GM19463 (cell line): ENCODE results near the gene DPYSL4.

Source experiments
- ATAC-seq: cut with Tn5 transposase; IDR thresholded peaks from one replicate; pipeline ENCODE4 v1.9.1; 2021; ENCODE audit warnings: mild to moderate bottlenecking, moderate library complexity; ENCODE audit not compliant: unreplicated experiment

DPYSL4 gene

GRCh38 chr10:132162590-132163277, 24.0 kb upstream of the DPYSL4 start:
- no peak for ATAC-seq

DNA sequence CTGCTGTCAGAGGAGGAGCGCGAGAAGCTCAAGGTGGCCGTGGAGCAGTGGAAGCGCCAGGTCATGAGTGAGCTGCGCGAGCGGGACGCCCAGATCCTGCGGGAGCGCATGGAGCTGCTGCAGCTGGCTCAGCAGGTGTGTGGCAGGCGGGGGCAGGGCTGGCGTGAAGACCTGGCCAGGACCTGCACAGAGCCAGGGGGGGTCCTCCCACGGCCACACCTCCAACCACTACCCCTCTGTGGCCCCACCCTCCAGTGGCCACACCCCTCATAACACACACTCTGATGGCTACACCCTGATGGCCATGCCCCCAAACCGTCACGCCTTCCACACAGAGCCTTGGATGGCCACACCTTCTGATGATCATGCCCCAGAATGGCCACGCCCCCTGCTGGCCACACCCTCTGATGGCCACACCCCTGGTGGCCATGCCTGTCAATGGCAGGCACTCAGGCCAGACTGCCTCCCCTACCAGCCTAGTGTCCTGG, 23.4 kb upstream of the DPYSL4 start:
- ATAC-seq: peak; percentile 60

DNA sequence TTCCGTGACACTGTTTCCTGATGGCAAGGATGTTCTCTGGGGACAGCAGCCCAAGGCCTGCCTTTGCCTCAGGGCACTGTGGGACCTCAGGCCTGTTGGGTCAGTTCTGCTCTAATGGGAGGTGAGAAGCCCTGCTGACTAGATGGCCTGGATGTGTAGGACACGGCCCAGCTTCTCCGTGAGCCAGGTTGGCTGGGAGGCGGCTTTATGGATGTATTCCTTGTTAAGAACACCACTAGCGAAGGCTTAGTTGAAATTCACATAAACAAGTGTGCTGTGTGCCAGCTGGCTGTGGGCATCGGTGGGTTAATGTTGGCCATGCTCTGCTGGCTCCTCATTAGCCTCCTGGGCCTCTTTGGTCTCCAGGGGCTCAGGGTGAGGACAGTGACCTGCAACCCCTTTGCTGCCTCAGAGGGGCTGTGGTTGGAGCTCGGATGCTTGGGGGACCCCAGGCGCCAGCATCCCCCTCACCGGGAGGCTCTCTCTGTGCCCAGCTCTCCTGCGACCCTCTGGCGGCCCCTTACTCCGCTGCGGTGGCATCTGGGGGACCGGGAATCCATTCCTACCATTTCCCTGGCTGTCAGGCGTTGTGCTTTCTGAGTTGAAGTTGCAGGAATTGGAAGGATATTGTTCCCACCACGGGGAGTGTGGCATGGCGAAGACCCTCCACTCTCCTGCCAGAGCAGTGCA, 22.8 kb upstream of the DPYSL4 start:
- no peak for ATAC-seq

DNA sequence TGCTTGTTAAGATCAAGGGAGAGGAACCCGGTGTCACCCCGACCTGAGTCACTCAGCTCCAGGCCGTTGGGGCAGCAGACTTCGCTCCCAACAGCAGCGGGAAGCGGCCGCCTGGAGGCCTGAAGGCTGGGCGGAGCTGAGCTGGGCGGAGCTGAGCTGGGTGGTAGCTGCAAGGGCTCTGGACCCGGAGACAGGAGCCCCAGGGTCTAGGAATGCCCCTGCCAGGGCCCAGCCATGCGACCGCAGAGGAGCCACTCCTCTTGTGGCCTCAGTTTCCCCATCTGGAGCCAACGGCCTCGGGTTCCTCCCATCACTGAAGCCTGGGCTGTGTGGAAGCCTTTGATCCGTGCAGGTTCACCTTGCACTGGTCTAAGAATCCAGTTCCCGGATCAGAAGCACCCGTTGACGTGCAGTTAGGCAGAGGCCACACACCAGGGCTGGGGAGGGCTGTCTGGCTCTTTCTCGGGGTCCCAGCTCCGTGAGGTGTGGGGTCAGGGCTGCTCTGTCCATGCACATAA, 21.9 kb upstream of the DPYSL4 start:
- no peak for ATAC-seq

DNA sequence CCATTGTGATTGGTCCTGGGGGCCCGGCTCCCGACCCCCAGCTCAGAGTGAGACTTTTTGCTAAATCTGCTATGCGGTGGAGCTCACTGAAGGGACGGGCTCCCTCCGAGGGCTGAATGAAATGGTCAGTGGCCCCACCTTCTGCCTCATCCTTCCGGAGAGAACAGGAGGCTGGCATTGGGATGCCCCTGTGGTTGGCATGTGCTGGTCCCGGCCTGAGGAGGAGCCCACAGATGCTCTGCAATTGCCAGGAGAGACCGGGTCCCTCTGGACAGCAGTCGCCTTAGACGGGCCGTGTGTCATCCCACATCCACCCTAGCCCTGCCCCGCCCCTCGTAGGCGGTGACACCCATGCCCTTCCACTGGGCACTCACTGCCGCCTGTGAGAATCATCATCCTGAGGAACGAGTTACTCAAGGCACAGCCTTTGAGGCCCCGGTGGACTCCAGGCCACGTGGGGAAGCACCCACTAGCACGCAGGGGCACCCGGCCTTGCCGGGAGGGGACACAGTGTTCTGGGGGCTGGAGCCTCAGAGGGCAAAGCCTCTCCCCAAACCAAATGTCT, 21.2 kb upstream of the DPYSL4 start:
- no peak for ATAC-seq

GRCh38 chr10:132166216-132166950, 20.4 kb upstream of the DPYSL4 start:
- ATAC-seq: no peak

- ATAC-seq: no peak
Measured at GRCh38 chr10:132167041-132167674, 19.6 kb upstream of the DPYSL4 start.

- ATAC-seq: no peak
Measured at GRCh38 chr10:132167976-132168375, 18.8 kb upstream of the DPYSL4 start.

- ATAC-seq: no peak
Measured at GRCh38 chr10:132168571-132169030, 18.1 kb upstream of the DPYSL4 start.

DNA sequence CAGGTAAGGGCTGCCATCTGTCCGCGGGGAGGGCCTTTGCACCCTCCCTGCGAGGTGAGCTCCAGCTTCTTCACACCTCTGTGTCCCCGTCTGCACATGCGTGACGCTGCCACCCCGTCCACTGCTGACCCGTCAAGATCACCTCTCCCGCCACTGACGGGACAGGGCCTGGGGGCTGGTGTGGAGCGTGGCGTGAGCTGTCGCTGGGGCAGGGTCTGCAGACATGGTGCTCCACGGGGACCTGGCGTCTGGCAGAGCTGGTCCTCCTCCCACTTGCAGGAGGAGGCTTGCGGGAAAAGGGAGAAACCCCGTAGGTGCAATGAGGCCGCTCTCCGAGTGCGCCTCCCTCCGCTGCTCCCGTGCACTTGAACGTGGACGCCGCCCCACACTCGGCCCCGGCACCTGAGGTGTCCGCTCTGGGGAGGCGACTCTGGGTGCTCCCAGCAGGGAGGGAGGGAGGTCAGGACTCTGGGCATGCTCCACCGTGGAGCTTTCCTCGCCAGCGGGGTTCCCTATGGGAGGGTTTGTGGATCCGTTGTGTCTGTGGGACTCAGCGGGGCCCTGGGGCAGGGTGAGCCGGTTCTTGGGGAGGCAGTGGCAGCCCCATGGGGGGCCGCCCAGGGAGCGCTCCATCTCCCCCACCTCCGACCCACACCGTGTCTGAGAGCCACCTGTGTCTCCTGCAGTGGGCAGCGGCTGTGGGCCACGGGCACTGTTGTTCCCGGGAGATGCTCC, 17.6 kb upstream of the DPYSL4 start:
- no peak for ATAC-seq

DNA sequence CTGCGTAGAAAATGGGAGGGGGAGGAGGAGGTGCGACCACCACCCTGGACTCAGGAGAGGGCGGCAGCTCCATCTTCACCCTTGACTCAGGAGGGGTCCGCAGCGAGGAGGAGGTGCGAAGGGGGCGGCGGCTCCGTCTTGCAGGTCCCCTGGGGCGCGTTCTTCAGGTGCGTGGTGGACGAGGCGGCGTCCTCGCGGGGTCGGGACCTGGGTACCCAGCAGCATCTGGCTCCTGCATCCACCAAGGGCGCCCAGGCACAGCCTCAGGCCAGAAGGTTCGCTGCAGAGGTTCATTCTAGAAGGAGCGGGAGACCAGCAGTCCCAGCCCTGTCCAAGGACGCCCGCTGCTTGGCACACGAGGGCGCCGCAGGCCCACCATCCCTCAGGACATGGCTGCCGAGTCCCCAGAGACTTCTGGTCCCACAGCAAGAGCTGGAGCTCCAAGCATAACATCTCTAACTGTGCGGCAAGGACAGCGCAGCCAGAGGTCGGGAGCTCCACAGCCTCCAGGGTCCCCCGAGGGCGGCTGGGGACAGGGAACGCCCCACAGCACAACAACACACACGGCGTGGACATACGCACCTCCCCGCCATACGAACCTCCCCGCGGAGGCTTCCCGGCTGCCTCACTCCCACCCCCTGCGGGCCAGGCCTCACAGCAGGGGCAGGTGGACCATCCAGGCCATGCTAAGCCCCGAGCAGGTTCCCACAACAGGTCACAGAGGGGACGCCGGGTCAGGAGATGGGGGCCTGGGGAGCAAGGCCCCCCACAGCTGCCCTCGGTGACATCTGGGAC, 16.8 kb upstream of the DPYSL4 start:
- ATAC-seq: no peak

DNA sequence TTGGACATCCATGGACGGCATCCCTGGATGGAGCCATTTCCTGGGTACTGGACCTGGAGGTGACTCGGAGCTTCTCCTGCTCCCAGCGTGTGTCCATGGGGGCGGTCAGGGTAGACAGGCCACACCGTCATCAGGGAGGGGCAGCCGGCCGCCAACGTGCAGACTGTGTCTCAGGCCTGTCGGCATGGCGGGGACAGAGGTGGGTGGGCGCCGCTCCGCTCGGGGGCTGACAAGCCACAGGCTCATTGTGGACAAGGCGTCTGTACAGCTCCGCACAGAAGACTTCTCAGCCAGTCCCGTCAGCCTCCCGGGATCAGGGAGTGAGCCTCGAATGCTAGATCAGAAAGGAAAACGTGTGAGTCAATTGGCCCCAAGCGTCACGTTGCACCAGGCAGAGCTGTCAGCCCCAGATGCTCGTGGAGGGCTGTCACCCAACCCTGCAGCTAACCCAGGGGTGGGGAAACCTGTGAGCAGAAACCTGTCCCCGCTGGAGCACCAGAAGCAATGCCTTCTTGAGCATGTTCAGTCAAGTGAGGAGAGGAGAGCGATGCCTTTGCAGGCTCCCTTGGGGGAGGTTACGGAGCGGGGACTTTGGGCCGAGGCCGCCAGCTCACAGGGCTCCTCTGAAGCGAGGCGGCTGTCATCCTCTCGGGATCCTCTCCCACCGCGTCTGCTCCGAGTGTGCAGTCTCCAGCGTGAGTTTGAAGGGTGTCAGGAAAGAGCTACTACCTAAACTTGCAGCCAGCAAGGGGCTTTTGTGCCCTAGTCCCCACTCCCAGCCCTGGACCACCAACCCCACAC, 16.0 kb upstream of the DPYSL4 start:
- no peak for ATAC-seq

GRCh38 chr10:132172091-132173066, 14.4 kb upstream of the DPYSL4 start:
- no peak for ATAC-seq

DNA sequence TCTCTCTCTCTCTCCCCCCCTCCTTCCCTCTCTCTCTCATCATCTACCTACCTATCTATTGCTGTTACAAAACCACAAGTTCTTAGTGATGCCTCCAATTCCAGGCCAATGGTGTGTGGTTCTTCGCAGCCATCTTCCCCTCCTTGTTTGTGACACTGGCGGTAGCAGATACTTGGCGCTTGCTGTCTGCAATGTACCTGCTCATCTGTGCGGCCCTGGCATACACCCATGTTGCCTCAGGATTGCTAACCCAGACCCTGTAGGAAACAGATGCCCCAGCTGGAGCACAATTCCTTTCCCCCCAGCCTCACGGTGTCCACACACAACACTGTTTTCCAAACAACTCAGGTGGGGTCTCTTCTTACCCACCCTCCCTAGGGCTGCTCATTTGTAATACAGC, 13.6 kb upstream of the DPYSL4 start:
- ATAC-seq: no peak

GRCh38 chr10:132174237-132174636, 12.5 kb upstream of the DPYSL4 start:
- no peak for ATAC-seq

DNA sequence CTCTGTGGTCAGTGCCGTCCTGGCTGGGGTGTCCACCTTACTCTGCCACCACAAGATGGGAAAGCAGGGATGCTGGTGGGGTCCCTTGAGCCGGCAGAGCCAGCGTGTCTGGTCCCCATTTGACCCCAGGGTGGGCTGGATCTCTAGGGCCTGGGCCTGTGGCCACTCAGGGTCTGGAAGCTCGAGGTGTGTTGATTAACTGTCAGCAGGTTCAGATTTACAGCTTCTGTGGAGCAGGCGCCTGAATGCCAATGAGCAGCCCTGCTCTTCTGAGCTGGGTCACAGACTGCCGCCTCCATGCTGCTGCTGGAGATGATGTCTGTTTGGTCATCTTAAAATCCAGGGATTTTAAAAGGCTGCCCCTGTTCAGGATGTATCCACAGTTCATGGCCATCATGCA, 11.3 kb upstream of the DPYSL4 start:
- no peak for ATAC-seq

GRCh38 chr10:132175907-132176581, 10.7 kb upstream of the DPYSL4 start:
- ATAC-seq: no peak
